ENCODE data around the gene NR0B1.

Gene NR0B1

DNA sequence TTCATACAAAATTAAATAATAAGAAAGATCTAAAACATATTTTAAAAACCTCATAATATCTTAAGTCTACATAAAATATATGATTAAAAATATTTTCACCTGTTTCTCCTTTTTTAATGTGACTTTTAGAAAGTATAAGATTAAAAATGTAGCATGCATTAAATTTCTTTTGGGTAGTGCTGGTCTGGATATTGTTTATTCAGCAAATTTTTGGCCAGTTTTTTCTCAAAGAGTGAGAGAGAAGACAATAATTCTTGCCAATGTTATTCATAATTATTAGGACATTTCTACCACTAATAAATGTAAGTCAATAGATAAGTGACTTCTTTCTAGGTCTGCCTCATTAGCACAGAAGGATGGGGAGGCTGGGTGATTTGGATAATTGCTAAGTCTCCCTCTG, 48.2 kb downstream of the NR0B1 start:
- Histone ChIP-seq H3K9me3 (replicated peaks; ENCODE audit: low read length) (no peaks in the 10 kb centered on the region), H3K4me1 (ENCODE audit: control insufficient read depth, insufficient read depth, low read length) (no peaks in the 10 kb centered on the region), H3K27me3 (ENCODE audit: control insufficient read depth, insufficient read depth, low read length) (no peaks in the 10 kb centered on the region), H3K4me3 (ENCODE audit: low read length) (no peak overlapping the region), H3K4me2 (ENCODE audit: low read length) (no peak overlapping the region), H3K36me3 (ENCODE audit: insufficient read depth, low read length) (no peaks in the 10 kb centered on the region), H3K9ac (ENCODE audit: low read depth, low read length) (no peak overlapping the region)

DNA sequence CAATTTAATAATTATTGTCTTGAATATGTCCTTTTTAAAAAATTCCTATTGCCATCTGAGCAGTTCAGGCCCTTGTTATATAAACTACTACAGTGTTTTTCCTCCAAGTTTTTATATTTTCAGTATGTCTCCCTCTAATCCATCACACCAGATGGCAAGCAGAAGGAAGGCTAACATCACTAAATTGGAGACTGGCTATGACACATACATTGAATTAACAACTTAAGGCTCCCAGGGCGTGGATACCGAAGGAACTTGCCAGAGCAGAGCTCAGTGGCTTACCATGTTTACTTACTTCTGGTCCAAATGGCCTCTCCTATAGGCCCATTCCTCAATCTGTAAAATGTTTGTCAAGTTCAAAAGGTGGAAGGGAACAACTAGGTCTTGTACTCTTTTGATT, 49.3 kb downstream of the NR0B1 start:
- Histone ChIP-seq H3K4me2 (ENCODE audit: low read length) (no peak overlapping the region), H3K36me3 (ENCODE audit: insufficient read depth, low read length) (no peaks in the 10 kb centered on the region), H3K4me3 (ENCODE audit: low read length) (no peak overlapping the region), H3K9ac (ENCODE audit: low read depth, low read length) (no peak overlapping the region), H3K27me3 (ENCODE audit: control insufficient read depth, insufficient read depth, low read length) (no peaks in the 10 kb centered on the region), H3K4me1 (ENCODE audit: control insufficient read depth, insufficient read depth, low read length) (no peaks in the 10 kb centered on the region), H3K9me3 (replicated peaks; ENCODE audit: low read length) (no peaks in the 10 kb centered on the region)

All from skeletal muscle satellite cell (primary cell).